Measurements from ENCODE around the gene ERVW-1.
"Not testable (repeated sequence)": the region's sequence is repeated elsewhere in the genome, so short reads cannot be mapped to it uniquely, and the experiment has no call there.

ERVW-1 gene, protein sequence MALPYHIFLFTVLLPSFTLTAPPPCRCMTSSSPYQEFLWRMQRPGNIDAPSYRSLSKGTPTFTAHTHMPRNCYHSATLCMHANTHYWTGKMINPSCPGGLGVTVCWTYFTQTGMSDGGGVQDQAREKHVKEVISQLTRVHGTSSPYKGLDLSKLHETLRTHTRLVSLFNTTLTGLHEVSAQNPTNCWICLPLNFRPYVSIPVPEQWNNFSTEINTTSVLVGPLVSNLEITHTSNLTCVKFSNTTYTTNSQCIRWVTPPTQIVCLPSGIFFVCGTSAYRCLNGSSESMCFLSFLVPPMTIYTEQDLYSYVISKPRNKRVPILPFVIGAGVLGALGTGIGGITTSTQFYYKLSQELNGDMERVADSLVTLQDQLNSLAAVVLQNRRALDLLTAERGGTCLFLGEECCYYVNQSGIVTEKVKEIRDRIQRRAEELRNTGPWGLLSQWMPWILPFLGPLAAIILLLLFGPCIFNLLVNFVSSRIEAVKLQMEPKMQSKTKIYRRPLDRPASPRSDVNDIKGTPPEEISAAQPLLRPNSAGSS

DNA sequence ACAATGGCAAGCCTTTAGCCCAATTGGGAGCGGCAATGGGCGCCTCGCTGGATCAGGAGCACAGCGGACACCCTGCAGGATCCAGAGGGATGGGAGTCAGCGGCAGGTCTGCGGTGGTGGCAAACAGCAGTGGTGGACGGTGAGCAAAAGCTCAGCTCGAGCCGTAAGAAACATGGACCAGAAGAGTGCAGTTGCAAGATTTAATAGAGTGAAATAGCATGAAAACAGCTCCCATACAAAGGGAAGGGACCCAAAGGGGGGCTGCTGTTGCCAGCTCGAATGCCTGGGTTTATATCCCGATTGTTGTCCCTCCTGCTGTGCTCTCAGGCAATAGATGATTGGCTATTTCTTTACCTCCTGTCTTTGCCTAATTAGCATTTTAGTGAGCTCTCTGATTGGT lies at the start of gene ERVW-1:
Gene ERVW-1, minus strand, starts transcription at position 266 of the 400 bp plus-strand sequence. CDS start 7,565 bp downstream, outside the sequence.
- DNase-seq (ENCODE audit: low read depth in 2 of 2, low spot score in 1 of 2) = not testable (repeated sequence)

DNA sequence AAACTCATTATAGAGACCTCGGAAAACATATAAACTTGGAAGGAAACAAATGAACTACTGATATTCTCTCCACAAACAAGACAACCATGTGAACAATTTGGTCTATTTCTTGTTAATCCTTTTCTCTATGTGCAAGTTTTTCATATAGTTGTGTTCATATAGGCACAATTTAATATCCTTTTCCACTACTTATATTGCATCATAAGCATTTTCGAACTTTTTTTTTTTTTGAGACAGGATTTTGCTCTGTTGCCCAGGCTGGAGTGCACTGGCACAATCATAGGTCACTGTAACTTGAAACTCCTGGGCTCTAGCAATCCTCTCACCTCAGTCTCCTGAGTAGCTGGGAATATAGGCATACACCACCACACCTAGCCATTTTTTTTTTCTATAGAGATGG lies 45.4 kb upstream of the ERVW-1 start:
- no peak for DNase-seq (ENCODE audit: low read depth in 2 of 2, low spot score in 1 of 2)

DNA sequence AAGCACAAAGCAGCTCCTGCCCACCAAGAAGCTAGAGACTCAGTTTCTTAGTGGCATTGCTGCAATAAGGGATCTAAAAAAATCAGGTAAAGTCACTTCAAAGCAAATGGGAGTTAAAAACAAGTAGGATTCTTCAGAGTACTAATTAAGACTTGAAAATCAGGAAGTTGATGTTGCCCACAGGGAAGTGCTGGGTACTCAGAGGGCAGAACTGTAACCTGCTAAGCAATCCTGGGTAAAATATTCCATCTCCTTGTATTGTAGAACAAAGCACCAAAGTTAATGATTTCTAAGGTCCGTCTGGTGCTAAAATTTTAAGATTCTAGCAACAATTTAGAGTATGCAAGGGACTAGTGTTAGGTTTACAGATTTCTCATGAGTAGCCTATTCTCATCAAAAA lies 42.3 kb upstream of the ERVW-1 start:
- DNase-seq (ENCODE audit: low read depth in 2 of 2, low spot score in 1 of 2) = no peak

DNA sequence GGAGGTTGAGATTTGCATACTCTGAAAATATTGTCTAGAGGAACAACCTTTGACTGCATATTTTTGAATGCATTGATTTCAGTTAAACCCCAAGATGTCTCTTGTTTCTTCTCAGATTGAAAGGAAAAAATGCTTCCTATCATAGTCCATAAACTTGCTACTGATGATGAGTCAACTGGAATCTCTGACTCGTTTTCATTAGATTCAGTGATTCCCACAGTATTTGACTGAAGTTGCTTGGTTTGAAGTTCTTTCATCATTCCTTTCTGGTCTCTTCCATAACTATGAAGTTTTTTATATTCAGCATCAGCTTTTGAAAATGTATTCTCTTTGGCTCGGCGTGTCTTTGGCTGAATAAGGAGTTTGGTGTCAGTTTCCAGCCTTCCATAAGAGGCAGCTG lies 39.9 kb upstream of the ERVW-1 start:
- no peak for DNase-seq (ENCODE audit: low read depth in 2 of 2, low spot score in 1 of 2)

DNA sequence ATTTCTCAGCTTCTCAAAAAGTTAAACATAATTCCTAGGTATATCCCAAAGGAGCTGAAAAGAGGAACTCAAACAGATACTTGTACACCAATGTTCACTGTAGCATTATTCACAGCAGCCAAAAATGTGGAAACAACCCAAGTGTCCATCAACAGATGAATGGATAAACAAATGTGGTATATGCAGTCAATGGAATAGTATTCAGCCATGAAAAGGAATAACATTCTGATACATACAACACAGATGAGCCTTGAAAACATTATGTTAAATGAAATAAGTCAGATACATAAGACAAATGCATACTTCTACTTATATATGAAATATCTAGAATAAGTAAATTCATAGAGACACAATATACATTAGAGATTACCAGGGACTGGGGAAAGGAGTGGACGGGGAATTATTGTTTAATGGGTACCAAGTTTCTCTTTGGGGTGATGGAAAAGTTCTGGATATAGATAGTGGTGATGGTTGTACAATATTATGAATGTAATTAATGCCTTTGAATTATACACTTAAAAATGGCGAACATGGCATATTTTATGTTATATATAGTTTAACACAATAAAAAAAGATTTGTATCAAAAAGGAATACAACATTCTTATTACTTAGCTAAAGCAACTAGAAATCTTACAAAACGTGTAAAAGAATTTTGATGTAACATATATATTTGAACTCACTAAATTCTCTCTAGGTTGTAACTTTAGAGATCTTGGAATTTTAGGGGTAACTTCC lies 35.6 kb upstream of the ERVW-1 start:
- DNase-seq (ENCODE audit: low read depth in 2 of 2, low spot score in 1 of 2) = no peak

DNA sequence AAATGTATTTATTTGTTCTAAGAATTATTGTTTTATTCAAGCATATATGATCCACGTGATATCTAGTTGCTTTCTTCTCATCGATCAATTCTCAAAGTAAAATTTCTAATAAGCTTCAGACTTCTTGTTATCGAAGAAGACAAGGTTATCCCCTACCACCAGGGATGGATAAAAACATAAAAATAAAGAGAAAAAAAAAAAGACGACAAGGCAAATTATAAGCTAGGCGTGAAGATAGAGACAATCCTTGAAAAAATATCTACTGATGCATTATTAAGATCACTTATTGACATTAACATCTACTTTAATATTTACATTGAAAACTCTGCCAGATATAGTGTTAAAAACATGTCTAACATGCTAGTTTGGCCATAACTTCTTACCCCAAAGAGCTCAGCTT lies 31.2 kb upstream of the ERVW-1 start:
- no peak for DNase-seq (ENCODE audit: low read depth in 2 of 2, low spot score in 1 of 2)

DNA sequence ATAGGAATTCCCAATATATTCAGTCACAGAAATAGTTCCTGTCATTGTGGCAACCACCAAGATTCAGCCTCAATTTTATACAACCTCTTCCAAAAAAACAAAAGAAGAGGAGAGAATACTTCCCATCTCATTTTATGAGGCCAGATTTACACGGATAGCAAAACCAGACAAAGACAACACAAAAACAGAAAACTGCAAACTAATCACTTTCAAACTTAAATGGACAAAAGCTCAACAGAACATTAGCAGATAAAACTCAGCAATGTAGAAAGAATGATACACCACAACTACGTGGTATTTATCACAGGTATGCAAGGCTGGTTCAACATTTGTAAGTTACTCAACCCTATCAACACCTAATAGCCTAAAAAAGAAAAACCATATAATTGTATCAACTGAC lies 28.6 kb upstream of the ERVW-1 start:
- no peak for DNase-seq (ENCODE audit: low read depth in 2 of 2, low spot score in 1 of 2)

DNA sequence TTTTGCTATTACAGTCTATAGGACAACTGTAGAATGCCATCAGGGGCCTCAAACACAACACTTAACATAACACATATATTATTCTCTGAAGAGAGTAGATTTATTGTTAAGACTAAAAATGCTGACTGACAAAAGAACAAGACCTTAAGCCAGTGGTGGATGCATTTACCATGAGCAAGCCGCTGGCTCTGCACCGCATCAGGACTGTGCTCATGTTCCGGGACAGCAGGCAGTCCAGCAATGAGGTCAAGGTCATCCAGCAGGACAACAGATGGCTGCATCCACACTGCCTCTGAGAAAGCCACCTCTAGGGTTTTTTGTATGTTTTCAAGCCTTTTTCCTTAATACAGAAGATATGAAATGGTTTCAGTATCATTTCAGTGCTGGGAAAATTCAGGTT lies 26.8 kb upstream of the ERVW-1 start:
- DNase-seq (ENCODE audit: low read depth in 2 of 2, low spot score in 1 of 2) = no peak

DNA sequence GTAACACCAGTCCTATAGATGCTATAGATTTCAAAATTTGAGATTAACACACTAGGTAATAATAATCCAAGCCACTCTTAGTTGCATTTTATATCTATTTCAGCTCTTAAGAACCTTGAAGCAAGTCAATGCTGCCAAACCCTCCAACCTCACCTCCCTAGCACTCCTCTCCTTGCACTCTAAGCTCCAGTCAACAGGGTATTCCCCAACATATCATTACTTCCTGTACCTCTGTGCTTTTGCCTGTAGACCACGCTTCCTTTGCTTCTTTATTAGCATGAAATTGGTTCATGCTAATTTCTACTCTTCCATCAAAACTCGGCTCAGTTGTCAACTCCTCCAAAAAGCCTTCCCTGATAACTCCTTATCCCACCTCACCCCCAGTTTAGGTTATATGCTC lies 26.0 kb upstream of the ERVW-1 start:
- DNase-seq (ENCODE audit: low read depth in 2 of 2, low spot score in 1 of 2) = no peak

DNA sequence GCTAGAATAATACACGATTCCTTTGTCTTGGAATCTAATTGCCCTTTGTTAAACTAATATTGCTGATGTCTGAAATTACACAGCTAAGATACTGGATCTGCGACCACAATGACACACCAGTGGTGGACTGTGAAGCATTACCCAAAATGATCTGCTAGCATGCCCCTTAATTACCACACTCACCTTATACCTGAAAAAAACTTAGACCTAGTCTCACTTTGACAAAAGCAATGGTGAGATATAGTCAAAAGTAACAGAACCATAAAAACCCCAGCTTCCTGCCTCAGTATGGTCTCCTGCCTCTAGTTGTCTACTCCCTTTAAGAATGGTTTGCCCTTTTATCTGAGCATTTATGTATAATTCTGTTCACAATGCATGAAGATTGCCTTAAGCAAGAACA lies 20.8 kb upstream of the ERVW-1 start:
- DNase-seq (ENCODE audit: low read depth in 2 of 2, low spot score in 1 of 2) = no peak

DNA sequence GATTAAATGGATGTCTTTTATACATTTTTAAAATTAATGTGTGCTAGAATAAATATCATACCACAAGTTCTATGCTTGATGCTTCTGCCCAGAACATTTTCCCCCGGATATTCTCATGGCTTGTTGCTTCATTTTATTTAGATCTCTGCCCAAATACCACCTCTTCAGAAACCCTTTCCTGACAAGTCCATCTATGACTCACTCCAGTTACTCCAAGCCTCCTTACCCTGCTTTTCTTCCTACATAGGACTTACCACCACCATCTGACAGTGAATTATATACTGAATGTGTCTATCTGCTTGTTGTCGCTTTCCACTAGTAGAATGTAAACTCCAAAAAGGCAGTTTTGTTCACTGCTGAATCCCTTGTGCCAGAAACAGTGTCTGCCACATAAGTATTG lies 19.1 kb upstream of the ERVW-1 start:
- no peak for DNase-seq (ENCODE audit: low read depth in 2 of 2, low spot score in 1 of 2)

DNA sequence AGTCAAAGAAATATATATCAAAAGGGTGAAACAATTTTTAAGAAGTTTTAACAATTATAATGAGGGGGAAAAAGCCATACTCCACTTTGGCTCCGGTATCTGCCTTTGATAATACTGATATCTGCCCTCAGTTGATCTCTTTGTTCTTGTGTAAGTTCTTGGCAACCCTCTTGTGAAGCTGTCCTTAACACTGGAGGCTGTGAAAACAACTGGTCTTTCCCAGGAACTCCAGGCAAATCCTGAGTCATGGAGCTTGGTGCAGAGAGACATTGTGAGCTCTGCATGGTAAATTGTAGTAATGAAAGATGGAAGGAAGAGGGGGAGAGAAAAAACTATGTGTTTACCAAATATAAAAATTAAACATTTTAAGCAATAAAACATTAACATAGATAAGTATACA lies 11.9 kb upstream of the ERVW-1 start:
- DNase-seq (ENCODE audit: low read depth in 2 of 2, low spot score in 1 of 2) = no peak

DNA sequence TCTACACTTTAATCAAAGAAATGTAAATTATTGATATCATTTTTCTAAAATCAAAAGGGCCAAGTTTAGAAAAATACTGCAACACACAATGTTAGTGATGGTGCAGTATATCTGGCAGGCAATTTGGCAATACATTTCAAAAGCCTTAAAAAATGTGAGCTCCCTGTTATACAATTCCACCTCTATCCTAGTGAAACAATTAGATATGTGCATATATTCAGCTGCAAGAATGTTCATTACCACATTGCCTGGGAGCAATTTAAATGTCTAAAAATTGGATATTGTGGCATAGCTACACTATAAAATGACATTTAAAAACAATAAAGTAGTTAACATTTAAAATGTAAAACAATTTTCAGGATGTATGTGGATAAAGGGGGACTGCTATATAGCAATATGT lies 10.1 kb upstream of the ERVW-1 start:
- no peak for DNase-seq (ENCODE audit: low read depth in 2 of 2, low spot score in 1 of 2)

DNA sequence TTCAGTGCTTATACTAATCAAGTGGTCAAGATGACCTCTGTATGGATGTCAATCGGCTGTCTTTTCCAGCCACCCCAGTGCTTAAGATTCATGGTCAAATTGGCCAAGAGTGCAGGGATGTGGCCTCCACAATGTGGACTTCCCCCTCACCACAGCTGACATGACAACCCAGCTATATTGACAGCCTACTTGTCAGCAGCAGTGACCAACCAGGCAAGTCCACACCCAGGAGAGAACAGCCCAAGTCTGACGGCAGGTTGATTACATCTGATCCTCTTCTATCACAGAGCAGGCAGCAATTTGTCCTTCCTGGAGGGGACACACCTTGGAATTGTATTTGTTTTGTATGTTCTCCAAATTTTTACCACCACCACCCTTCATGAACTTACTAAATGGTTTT lies 8.2 kb upstream of the ERVW-1 start:
- no peak for DNase-seq (ENCODE audit: low read depth in 2 of 2, low spot score in 1 of 2)

DNA sequence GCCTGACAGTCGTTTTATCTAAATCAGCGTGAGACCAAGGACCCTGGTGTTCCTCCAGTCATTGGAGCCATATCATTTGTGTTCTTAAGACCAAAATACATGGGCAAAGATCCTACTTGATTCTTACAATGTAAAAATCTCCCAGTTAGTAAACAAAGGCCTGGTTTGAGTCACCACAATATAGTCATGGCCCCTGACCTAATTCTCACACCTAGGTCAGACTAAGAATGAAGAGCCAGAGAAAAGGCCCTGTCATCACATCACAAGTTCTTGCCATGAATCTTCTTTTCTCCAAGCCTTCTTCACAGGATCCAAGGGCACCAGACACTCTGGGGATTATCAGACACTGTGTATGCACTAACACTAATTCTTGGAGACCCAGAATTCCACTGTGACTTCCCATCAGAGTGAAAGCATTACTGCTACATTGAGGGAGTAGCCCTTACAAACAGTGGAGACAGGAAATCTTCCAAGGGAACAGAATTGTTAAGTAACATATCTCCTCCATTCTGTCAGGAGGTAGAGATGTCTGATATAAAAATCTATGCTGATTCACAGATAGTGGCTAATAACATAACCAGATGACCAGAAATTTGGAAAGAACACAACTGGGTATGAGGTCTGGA lies 7.6 kb upstream of the ERVW-1 start:
- DNase-seq (ENCODE audit: low read depth in 2 of 2, low spot score in 1 of 2) = no peak

DNA sequence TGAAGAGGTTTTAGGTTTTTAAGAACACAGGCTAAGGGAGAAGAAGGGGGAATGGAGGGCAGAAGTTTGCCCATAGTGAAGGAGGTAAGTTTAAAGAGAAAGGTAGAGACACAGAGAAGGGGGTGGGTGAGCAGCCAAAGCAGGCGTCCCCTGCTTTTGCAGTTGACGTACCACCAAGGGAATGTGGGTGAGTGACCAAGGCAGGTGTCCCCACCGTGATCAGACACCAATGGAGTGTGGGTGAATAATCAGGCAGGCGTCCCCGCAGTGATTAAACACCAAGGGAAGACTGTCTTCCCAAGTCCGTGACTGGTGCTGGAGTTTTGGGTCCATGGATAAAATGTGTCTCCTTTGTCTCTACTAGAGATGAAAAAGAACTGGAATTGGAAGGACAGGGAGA lies 6.5 kb upstream of the ERVW-1 start:
- not testable (repeated sequence) for DNase-seq (ENCODE audit: low read depth in 2 of 2, low spot score in 1 of 2)

DNA sequence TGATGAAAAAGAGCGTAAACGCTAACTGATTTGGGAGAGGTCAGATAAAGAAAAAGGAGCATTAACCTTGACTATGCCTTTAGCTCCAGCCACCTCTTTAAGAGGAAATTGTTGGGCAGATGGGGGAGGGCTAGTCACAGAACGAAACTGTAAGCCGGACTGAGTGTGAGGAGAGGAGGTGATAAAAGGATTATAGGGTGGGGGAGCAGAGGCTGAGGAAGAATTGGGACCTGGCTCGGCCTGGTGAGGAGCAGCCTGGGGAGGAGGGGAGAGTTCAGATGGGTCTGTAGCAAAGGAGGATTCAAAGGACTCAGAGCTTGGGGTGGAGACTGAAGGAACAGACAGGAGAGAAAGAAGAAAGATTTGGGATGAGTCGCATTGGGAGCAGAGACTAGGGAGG lies 5.9 kb upstream of the ERVW-1 start:
- DNase-seq (ENCODE audit: low read depth in 2 of 2, low spot score in 1 of 2) = not testable (repeated sequence)

DNA sequence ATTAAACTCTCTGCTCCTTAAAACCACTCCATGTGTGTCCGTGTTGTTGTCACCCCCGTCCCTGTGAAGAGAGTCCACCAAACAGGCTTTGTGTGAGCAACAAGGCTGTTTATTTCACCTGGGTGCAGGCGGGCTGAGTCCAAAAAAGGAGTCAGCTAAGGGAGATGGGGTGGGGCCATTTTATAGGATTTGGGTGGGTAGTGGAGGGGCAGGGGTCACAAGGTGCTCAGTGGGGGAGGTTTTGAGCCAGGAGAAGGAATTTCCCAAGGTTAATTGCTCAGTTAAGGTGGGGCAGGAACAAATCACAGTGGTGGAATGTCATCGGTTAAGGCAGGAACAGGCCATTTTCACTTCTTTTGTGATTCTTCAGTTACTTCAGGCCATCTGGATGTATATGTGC lies 1.4 kb upstream of the ERVW-1 start:
- not testable (repeated sequence) for DNase-seq (ENCODE audit: low read depth in 2 of 2, low spot score in 1 of 2)

DNA sequence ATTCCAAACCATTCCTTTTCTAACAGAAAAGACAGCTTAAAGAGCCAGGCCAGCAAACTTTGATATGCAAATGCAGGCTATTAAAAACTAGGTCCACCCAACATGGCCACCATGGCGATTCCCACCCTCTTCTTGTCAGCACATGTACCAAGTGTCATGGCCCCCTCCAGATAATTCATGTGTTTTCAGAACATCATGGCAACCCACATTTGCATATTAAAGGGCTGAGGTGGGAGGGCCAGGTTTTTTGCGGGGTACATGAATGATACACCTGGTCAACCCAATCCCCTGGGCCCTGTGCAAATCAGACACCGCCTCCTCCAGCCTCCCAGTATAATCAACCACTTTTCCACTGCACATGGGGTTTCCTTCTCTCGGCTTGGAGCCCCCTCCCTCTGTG lies 965 bp upstream of the ERVW-1 start:
- DNase-seq (ENCODE audit: low read depth in 2 of 2, low spot score in 1 of 2) = no peak

DNA sequence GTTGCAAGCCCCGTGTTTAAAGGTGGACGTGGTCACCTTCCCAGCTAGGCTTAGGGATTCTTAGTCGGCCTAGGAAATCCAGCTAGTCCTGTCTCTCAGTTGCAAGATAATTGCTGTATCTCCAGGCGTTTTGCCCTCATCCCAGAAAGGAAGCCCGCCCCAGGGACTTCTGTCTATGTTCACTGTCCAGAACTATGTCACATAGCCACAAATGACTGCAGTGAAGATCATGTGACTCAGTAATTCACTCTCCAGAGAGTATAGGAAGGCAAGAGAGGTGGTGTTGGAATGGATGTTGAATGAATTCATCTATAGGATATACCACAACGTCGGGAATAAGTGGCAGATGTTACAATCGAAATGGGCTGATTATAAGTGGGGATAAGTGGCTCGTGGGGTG lies 349 bp upstream of the ERVW-1 start:
- no peak for DNase-seq (ENCODE audit: low read depth in 2 of 2, low spot score in 1 of 2)

DNA sequence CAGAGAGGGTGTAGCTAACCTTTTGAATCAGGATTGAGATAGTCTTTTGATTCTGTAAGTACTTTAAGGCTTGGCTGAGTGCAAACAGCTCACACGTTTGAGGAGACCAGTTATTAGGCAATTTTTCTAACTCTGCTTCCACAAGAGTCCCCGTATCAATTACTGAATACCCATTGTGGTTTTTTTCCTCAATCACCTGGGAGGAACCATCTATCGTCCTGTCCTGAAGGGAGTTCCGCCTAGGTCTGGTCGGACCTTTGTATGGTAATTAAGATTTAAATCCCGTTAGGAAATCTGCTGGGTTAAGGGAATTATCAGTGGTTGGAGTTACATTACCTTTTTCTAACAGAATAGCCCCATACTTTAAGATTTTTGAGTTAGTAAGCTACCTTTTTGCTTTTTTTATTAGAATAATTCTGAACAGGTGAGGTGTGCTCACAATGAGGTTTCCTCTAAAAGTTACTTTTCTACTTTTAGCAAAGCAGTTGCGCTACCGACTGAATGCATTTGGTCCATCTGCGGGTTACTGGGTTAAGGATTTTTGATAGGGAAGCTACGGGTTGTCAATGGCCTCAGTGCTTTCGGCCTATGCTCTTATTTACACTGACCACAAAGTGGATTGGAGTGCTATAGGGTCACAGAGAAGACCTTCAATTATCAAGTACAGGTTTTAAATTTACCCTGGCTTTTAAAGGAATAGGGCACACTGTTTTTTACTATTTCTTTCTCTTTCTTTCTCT lies 1.7 kb downstream of the ERVW-1 start:
- not testable (repeated sequence) for DNase-seq (ENCODE audit: low read depth in 2 of 2, low spot score in 1 of 2)

Measured in stimulated activated CD8-positive, alpha-beta memory T cell treated with anti-CD3 and anti-CD28 coated beads, Interleukin-4, amount 100 ng/mL, for 1 hour (primary cell).